H1 (cell line): ENCODE measurements around the gene BCL7B. TPM values are rescaled to one million over a fixed set of nuclear protein-coding genes. Genes with fewer than 3 reads are reported as not detected.

Experiments used
- CTCF ChIA-PET: fragments of 300-600 bp; sonication (Branson Sonifier 250); formaldehyde crosslinking; loops from one replicate; lab custom pipeline; 2021; ENCODE audit not compliant: partially characterized antibody; lab: Charles Lee
- POLR2A ChIA-PET: fragments of 300-600 bp; sonication (Branson Sonifier 250); formaldehyde crosslinking; loops from one replicate; lab custom pipeline; 2021; ENCODE audit warnings: inconsistent platforms; ENCODE audit not compliant: partially characterized antibody; lab: Charles Lee
- DNase-seq, 2 experiments: peaks; one replicate each; pipeline versions ENCODE4 v3.0.0 to v3.0.0-alpha.2; 2010 to 2022; ENCODE audit warnings: low spot score in 2 of 2, low read depth in 1 of 2, mixed read lengths in 1 of 2
- FAIRE-seq: peaks from 2 replicates; lab custom pipeline; 2011; peaks lifted over from hg19 to GRCh38; lab: Jason Lieb, UNC
- H2AFZ ChIP-seq: 2 replicates; pipeline ENCODE4 v1.8.1; 2012; ENCODE audit warnings: low read length, inconsistent platforms
- H2AK5ac ChIP-seq: 2 replicates; pipeline ENCODE4 v1.6.1; 2013; ENCODE audit warnings: low read depth, low read length
- H2BK120ac ChIP-seq: replicated peaks from 2 replicates; pipeline ENCODE3; 2013; ENCODE audit warnings: low read depth, low read length, inconsistent platforms
- H2BK12ac ChIP-seq: 2 replicates; pipeline ENCODE4 v1.6.1; 2013; ENCODE audit warnings: low read depth, low read length
- H2BK15ac ChIP-seq: 2 replicates; pipeline ENCODE4 v1.6.1; 2013; ENCODE audit warnings: low read length
- H2BK20ac ChIP-seq: 2 replicates; pipeline ENCODE4 v1.6.1; 2013; ENCODE audit warnings: low read length
- H2BK5ac ChIP-seq: 2 replicates; pipeline ENCODE4 v1.6.1; 2013; ENCODE audit warnings: low read depth, low read length
- H3K14ac ChIP-seq: 2 replicates; pipeline ENCODE4 v1.6.1; 2013; ENCODE audit warnings: inconsistent platforms; ENCODE audit not compliant: insufficient read length
- H3K18ac ChIP-seq: 2 replicates; pipeline ENCODE4 v1.6.1; 2013; ENCODE audit warnings: low read length; ENCODE audit errors: extremely low read depth
- H3K23ac ChIP-seq: 2 replicates; pipeline ENCODE4 v1.6.1; 2013; ENCODE audit warnings: inconsistent platforms; ENCODE audit not compliant: insufficient read length
- H3K23me2 ChIP-seq: 2 replicates; pipeline ENCODE4 v1.6.1; 2013; ENCODE audit warnings: low read depth, low read length
- H3K27ac ChIP-seq: 2 replicates; pipeline ENCODE4 v1.6.1; 2011; ENCODE audit warnings: low read depth, low read length, inconsistent platforms
- H3K27me3 ChIP-seq, 4 experiments: replicated peaks in 1 of 4; 1 replicate in 1 of 4; 2 replicates in 3 of 4; pipeline versions ENCODE4 v1.6.1 to v1.8.1; 2011 to 2013; ENCODE audit warnings: low read length in 3 of 4, mild to moderate bottlenecking in 3 of 4, inconsistent platforms in 2 of 4, mixed read lengths in 2 of 4, moderate library complexity in 1 of 4; ENCODE audit not compliant: control insufficient read depth in 3 of 4, insufficient read depth in 3 of 4; ENCODE audit errors: extremely low read depth in 1 of 4
- H3K36me3 ChIP-seq, 4 experiments: 2 replicates each; pipeline versions ENCODE4 v1.6.1 to v1.8.1; 2011 to 2013; ENCODE audit warnings: mild to moderate bottlenecking in 4 of 4, low read length in 3 of 4, moderate library complexity in 2 of 4, control low read depth in 1 of 4, inconsistent platforms in 1 of 4; ENCODE audit not compliant: insufficient read depth in 4 of 4, control insufficient read depth in 2 of 4
- H3K4ac ChIP-seq: replicated peaks from 2 replicates; pipeline ENCODE3; 2013; ENCODE audit warnings: low read length, low read depth, mixed read lengths, inconsistent platforms; ENCODE audit not compliant: insufficient read length
- H3K4me1 ChIP-seq, 4 experiments: replicated peaks in 1 of 4; 1 replicate in 1 of 4; 2 replicates in 3 of 4; pipeline versions ENCODE4 v1.6.1 to v1.8.1; 2011 to 2013; ENCODE audit warnings: low read length in 3 of 4, inconsistent platforms in 2 of 4, mixed read lengths in 1 of 4; ENCODE audit not compliant: insufficient read depth in 4 of 4, control insufficient read depth in 3 of 4
- H3K4me2 ChIP-seq, 2 experiments: 2 replicates each; pipeline versions ENCODE4 v1.6.1 to v1.8.1; 2011 to 2013; ENCODE audit warnings: low read depth in 2 of 2, low read length in 2 of 2, control low read depth in 1 of 2, inconsistent platforms in 1 of 2, mild to moderate bottlenecking in 1 of 2; ENCODE audit not compliant: insufficient read depth in 1 of 2
- H3K4me3 ChIP-seq, 4 experiments: fragments of 200-600, 300-600 bp in 1 of 4; sonication (generic), shearing (Covaris generic), sonication (Bioruptor Twin) in 1 of 4; 2 replicates each; pipeline versions ENCODE4 v1.5.1 to v1.8.1; 2011 to 2016; ENCODE audit warnings: low read length in 4 of 4, low read depth in 3 of 4, control low read depth in 2 of 4, inconsistent platforms in 2 of 4, mild to moderate bottlenecking in 2 of 4, mixed read lengths in 1 of 4, moderate library complexity in 1 of 4; ENCODE audit not compliant: insufficient read depth in 2 of 4; ENCODE audit errors: extremely low read depth in 1 of 4
- H3K56ac ChIP-seq: replicated peaks from 2 replicates; pipeline ENCODE3; 2013; ENCODE audit warnings: low read depth, mild to moderate bottlenecking, mixed read lengths, low read length, inconsistent platforms; ENCODE audit not compliant: insufficient read length
- H3K79me1 ChIP-seq: 2 replicates; pipeline ENCODE4 v1.6.1; 2013; ENCODE audit warnings: low read depth, low read length, control low read depth
- H3K79me2 ChIP-seq, 2 experiments: 2 replicates each; pipeline versions ENCODE4 v1.6.1 to v1.8.1; 2012 to 2013; ENCODE audit warnings: low read length in 2 of 2, mild to moderate bottlenecking in 2 of 2, inconsistent platforms in 1 of 2; ENCODE audit not compliant: insufficient read depth in 2 of 2, control insufficient read depth in 1 of 2
- H3K9ac ChIP-seq, 4 experiments: replicated peaks in 1 of 4; 1 replicate in 1 of 4; 2 replicates in 3 of 4; pipeline versions ENCODE4 v1.6.1 to v1.8.1; 2011 to 2013; ENCODE audit warnings: low read depth in 3 of 4, low read length in 3 of 4, control low read depth in 2 of 4, mild to moderate bottlenecking in 2 of 4, moderate library complexity in 2 of 4, inconsistent platforms in 1 of 4; ENCODE audit errors: extremely low read depth in 1 of 4
- H3K9me3 ChIP-seq, 2 experiments: 2 replicates each; pipeline versions ENCODE4 v1.6.1 to v1.8.1; 2012 to 2013; ENCODE audit warnings: mild to moderate bottlenecking in 2 of 2, moderate library complexity in 2 of 2, control low read depth in 1 of 2, inconsistent platforms in 1 of 2, low read depth in 1 of 2, low read length in 1 of 2, mixed read lengths in 1 of 2; ENCODE audit not compliant: insufficient read depth in 2 of 2
- H4K20me1 ChIP-seq, 2 experiments: replicated peaks in 1 of 2; 2 replicates each; pipeline versions ENCODE3 to v1.8.1; 2011 to 2013; ENCODE audit warnings: inconsistent platforms in 2 of 2, low read length in 2 of 2, mild to moderate bottlenecking in 1 of 2; ENCODE audit not compliant: insufficient read depth in 2 of 2, control insufficient read depth in 1 of 2
- H4K5ac ChIP-seq: 2 replicates; pipeline ENCODE4 v1.6.1; 2013; ENCODE audit warnings: low read length, low read depth, mixed read lengths, inconsistent platforms; ENCODE audit not compliant: insufficient read length
- H4K8ac ChIP-seq: 2 replicates; pipeline ENCODE4 v1.8.0; 2013; ENCODE audit warnings: mild to moderate bottlenecking, moderate library complexity, low read length, inconsistent platforms; ENCODE audit not compliant: insufficient read depth; ENCODE audit errors: extremely low read depth
- H4K91ac ChIP-seq: replicated peaks from 2 replicates; pipeline ENCODE3; 2013; ENCODE audit warnings: low read length, mixed read lengths, inconsistent platforms; ENCODE audit not compliant: insufficient read length
- CBX5 ChIP-seq: fragments of 300-800, 300-1000 bp; sonication (generic); IDR thresholded peaks from 2 replicates; pipeline ENCODE4 v1.7.1; 2016; ENCODE audit warnings: antibody characterized with exemption, low read length, low read depth
- HDAC2 ChIP-seq, 2 experiments: fragments of 300-600 bp in 1 of 2; sonication (generic) in 1 of 2; IDR thresholded peaks; 2 replicates each; pipeline ENCODE4 v1.6.1; 2011 to 2012; ENCODE audit warnings: low read depth in 2 of 2, low read length in 2 of 2, mild to moderate bottlenecking in 2 of 2, moderate library complexity in 2 of 2, borderline replicate concordance in 1 of 2, inconsistent platforms in 1 of 2
- JUND ChIP-seq: IDR thresholded peaks from 2 replicates; pipeline ENCODE4 v1.6.1; 2011; ENCODE audit warnings: mild to moderate bottlenecking, improper control_type of control experiment, low read length
- NANOG ChIP-seq: IDR thresholded peaks from 2 replicates; pipeline ENCODE4 v1.6.1; 2011; ENCODE audit warnings: low read length, low read depth, mild to moderate bottlenecking, inconsistent platforms; ENCODE audit not compliant: insufficient read depth, poor library complexity, severe bottlenecking
- YY1 ChIP-seq: IDR thresholded peaks from 2 replicates; pipeline ENCODE4 v1.6.1; 2011; ENCODE audit warnings: low read depth, mild to moderate bottlenecking, low read length
- WGBS, 2 experiments: shearing (Covaris generic) in 1 of 2; methylation state at CpG; one replicate each; pipeline versions ENCODE4 v1.1.6 to v1.1.7; 2013 to 2015; ENCODE audit warnings: low lambda C conversion rate in 2 of 2, mixed read lengths in 2 of 2, inconsistent platforms in 1 of 2, low coverage in 1 of 2, missing lambda C conversion rate in 1 of 2; ENCODE audit not compliant: insufficient replicate concordance in 2 of 2, insufficient coverage in 1 of 2, insufficient read length in 1 of 2; ENCODE audit errors: extremely low coverage in 1 of 2, missing lambda C conversion rate in 1 of 2; 5-methylcytosine and 5-hydroxymethylcytosine counted together
- polyA plus RNA-seq, 7 experiments: library from polyadenylated mRNA; depleted of rRNA in 3 of 7; stranded (reverse) in 5 of 7; unstranded in 2 of 7; fragments of >200 nt in 5 of 7; fragments of 200-250 nt in 2 of 7; gene quantifications; 1 replicate in 5 of 7; 2 replicates in 1 of 7; 4 replicates in 1 of 7; pipeline versions ENCODE4 v1.2.1 to v1.2.3, GENCODE V29; 2011 to 2013; ENCODE audit warnings: missing spikeins in 2 of 7, mixed read lengths in 2 of 7
- total RNA-seq: library from RNA; stranded (reverse); fragmentation: NEBNext Ultra II Directional; extraction: Animal tissue kit (Norgen Biotek cat#: 25700); gene quantifications from 2 replicates; pipeline ENCODE4 v1.2.1, GENCODE V29; 2021
- TF ChIP-seq, protein P1 (sequence below), 3 experiments: IDR thresholded peaks; 1 replicate in 2 of 3; 2 replicates in 1 of 3; pipeline versions ENCODE4 v1.5.1 to v1.6.1; 2011; ENCODE audit warnings: low read length in 3 of 3, mild to moderate bottlenecking in 3 of 3, inconsistent platforms in 2 of 3, low read depth in 1 of 3, moderate library complexity in 1 of 3; ENCODE audit not compliant: insufficient read depth in 1 of 3; ENCODE audit errors: control extremely low read depth in 1 of 3
- TF ChIP-seq, protein P2 (sequence below): IDR thresholded peaks from 2 replicates; pipeline ENCODE4 v1.6.1; 2011; ENCODE audit warnings: low read length, improper control_type of control experiment
- TF ChIP-seq, protein P3 (sequence below): IDR thresholded peaks from 2 replicates; pipeline ENCODE4 v1.6.1; 2012; ENCODE audit warnings: low read length, inconsistent platforms

Gene BCL7B
- total and polyA plus RNA-seq, 2 of the 8 experiments (the other 6 are each of a cell fraction or from before 2014, with no cell fraction given) = 24.9 to 44.6 TPM

DNA sequence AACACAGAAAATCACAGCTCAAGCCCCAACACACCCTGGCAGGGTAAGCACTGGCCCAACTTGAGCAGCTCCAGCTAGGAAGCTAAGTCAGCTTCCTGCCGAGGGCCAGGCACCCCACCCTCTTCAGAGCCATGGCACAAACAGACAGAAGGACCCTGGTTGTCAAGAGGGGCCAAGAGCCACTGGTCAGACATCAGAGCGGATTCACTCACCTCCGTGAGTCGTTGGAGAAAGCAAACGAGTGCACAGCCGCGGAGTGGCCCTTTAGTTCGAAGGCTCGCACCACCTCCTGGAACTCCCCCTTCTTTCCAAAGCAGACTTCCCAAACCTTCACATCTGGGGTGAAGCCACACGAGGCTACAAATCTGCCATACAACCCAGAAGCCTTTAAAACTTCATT, 13.5 kb upstream of the BCL7B start:
- no peaks in the 10 kb centered on the region for H3K27me3 ChIP-seq
- no peak overlapping the region for H3K18ac ChIP-seq
- ChIA-PET POLR2A (interaction anchor here (0.9 to 1.2 kb wide), 2 partner anchors 9 to 48 kb away, joined by 3 read pairs; partner anchors contain the start of gene BAZ1B), CTCF (no interaction called here)
- H2BK12ac ChIP-seq = no peak overlapping the region
- no peak overlapping the region for H4K91ac ChIP-seq
- no peak overlapping the region for H2AFZ ChIP-seq
- H3K9ac ChIP-seq = no peak overlapping the region
- H3K4ac ChIP-seq = no peak overlapping the region
- no peak for FAIRE-seq
- no peak overlapping the region for H3K27ac ChIP-seq
- no peak overlapping the region for H3K4me2 ChIP-seq
- no peak overlapping the region for H2BK120ac ChIP-seq
- H3K4me1 ChIP-seq = no peaks in the 10 kb centered on the region
- H4K8ac ChIP-seq = no peak overlapping the region
- H4K5ac ChIP-seq = no peak overlapping the region
- no peak overlapping the region for H2BK5ac ChIP-seq
- no peak overlapping the region for H2AK5ac ChIP-seq
- peaks cover 0 to 10% of the 10 kb centered on the region in 2 experiments for H4K20me1 ChIP-seq
- WGBS, 2 experiments = 94% methylated on average over 10 of the region's 10 CpGs; no CpG with 5 or more reads in 1 of the 2 experiments
- no peaks in the 10 kb centered on the region for H3K9me3 ChIP-seq
- H2BK15ac ChIP-seq = no peak overlapping the region
- no peak overlapping the region for H3K23ac ChIP-seq
- no peaks in the 10 kb centered on the region; the same call in 1 of the 2 replicates for H3K79me1 ChIP-seq
- no peak overlapping the region for H3K4me3 ChIP-seq
- no peak overlapping the region for H2BK20ac ChIP-seq
- no peak for DNase-seq
- H3K56ac ChIP-seq = no peak overlapping the region
- no peaks in the 10 kb centered on the region for H3K79me2 ChIP-seq
- no peak overlapping the region for H3K14ac ChIP-seq
- peaks cover 26 to 48% (median 38%) of the 10 kb centered on the region in 4 experiments for H3K36me3 ChIP-seq
- H3K23me2 ChIP-seq = no peaks in the 10 kb centered on the region
- no peak for TF ChIP-seq NANOG
- no peak for TF ChIP-seq YY1
- no peak for TF ChIP-seq JUND
- TF ChIP-seq CBX5 = no peak
- TF ChIP-seq HDAC2 (IDR thresholded peaks at IDR 0.05; ENCODE audit: borderline replicate concordance in 1 of 2, low read depth in 2 of 2, low read length in 2 of 2) = no peak
- TF ChIP-seq, protein P1, sequence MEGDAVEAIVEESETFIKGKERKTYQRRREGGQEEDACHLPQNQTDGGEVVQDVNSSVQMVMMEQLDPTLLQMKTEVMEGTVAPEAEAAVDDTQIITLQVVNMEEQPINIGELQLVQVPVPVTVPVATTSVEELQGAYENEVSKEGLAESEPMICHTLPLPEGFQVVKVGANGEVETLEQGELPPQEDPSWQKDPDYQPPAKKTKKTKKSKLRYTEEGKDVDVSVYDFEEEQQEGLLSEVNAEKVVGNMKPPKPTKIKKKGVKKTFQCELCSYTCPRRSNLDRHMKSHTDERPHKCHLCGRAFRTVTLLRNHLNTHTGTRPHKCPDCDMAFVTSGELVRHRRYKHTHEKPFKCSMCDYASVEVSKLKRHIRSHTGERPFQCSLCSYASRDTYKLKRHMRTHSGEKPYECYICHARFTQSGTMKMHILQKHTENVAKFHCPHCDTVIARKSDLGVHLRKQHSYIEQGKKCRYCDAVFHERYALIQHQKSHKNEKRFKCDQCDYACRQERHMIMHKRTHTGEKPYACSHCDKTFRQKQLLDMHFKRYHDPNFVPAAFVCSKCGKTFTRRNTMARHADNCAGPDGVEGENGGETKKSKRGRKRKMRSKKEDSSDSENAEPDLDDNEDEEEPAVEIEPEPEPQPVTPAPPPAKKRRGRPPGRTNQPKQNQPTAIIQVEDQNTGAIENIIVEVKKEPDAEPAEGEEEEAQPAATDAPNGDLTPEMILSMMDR (IDR thresholded peaks at IDR 0.05; ENCODE audit: control extremely low read depth in 1 of 3, insufficient read depth in 1 of 3, low read depth in 1 of 3, low read length in 3 of 3) = no peak
- TF ChIP-seq, protein P2, sequence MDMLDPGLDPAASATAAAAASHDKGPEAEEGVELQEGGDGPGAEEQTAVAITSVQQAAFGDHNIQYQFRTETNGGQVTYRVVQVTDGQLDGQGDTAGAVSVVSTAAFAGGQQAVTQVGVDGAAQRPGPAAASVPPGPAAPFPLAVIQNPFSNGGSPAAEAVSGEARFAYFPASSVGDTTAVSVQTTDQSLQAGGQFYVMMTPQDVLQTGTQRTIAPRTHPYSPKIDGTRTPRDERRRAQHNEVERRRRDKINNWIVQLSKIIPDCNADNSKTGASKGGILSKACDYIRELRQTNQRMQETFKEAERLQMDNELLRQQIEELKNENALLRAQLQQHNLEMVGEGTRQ = no peak
- TF ChIP-seq, protein P3, sequence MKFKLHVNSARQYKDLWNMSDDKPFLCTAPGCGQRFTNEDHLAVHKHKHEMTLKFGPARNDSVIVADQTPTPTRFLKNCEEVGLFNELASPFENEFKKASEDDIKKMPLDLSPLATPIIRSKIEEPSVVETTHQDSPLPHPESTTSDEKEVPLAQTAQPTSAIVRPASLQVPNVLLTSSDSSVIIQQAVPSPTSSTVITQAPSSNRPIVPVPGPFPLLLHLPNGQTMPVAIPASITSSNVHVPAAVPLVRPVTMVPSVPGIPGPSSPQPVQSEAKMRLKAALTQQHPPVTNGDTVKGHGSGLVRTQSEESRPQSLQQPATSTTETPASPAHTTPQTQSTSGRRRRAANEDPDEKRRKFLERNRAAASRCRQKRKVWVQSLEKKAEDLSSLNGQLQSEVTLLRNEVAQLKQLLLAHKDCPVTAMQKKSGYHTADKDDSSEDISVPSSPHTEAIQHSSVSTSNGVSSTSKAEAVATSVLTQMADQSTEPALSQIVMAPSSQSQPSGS = no peak
